GM23248 (cell line): ENCODE data around the gene PHF21B.

Experiments
- EZH2 ChIP-seq: fragments of 200-600 bp; sonication (generic); IDR thresholded peaks from 2 replicates; pipeline ENCODE4 v1.6.1; 2018; ENCODE audit warnings: antibody characterized with exemption, mild to moderate bottlenecking; ENCODE audit not compliant: insufficient read depth, poor library complexity, severe bottlenecking
- EZH2phosphoT487 ChIP-seq: fragments of 200-600 bp; sonication (generic); IDR thresholded peaks from 2 replicates; pipeline ENCODE4 v1.6.1; 2018; ENCODE audit warnings: antibody characterized with exemption, moderate library complexity, mild to moderate bottlenecking, low read depth; ENCODE audit not compliant: insufficient read depth

DNA sequence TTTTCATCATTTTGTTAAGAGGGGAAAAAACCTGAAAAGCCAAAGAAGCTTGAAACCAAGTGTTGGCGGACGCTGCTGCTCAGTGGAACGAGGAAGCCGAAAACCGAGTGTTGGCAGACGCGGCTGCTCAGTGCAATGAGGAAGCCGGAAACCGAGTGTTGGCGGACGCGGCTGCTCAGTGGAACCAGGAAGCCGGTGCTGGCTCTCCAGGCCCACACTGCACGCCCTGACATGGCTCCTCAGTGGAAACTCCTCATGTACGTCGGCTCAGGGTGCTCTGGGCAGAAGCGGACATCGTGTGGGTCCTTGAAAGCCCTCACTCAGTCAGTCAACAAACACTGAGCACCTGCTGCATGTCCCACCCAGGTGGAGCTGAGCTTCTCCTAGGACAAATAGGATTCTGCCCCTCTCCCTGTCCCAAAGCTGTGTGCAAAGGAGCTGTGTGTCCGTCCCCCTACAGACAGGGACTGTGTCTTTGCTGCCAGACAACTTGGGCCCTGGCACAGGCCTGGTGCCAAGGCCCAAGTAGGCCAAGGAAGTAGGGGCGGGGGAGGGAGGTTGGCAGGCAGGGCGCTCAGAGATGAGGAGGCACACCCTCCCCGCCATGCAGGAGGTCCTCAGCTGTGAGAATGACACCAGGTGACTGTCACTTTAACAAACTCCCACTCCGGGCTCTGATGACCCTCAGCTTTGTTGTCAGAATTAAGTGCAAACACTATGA lies 37.3 kb downstream of the PHF21B start:
- TF ChIP-seq EZH2, result no peak
- TF ChIP-seq EZH2phosphoT487, result no peak
